Right lobe of liver (tissue), 4 donors: ENCODE data around the gene BLVRB.

Source experiments
- CTCF ChIP-seq, 4 donors: fragments of 200-600 bp in 3 of 4; fragments of 450-650 bp in 1 of 4; IDR thresholded peaks; one replicate each; pipeline versions ENCODE4 v1.5.1 to v1.8.0; 2016 to 2022; ENCODE audit warnings: antibody characterized with exemption in 4 of 4, mild to moderate bottlenecking in 2 of 4
- POLR2A ChIP-seq: fragments of 450-650 bp; IDR thresholded peaks from one replicate; pipeline ENCODE4 v1.6.1; 2017; ENCODE audit warnings: antibody characterized with exemption, mild to moderate bottlenecking
- donor health status: DM: no; HTN: no; CAD: no.
- donor health status: DM: no; HTN: no; CAD: no.
- donor health status: DM: no; HTN: yes; CAD: no.

- no peak for TF ChIP-seq CTCF (IDR thresholded peaks at IDR 0.05)
- TF ChIP-seq POLR2A = no peak
These were observed 14.9 kb downstream of the BLVRB start for GRCh38 chr19:40450664-40451063.
